PFSK-1 (cell line): ENCODE data around the gene ZNF507.

Experiments used
- FOXP2 ChIP-seq: optimal IDR thresholded peaks from 2 replicates; pipeline ENCODE3; 2011; ENCODE audit warnings: borderline replicate concordance, control low read depth, inconsistent platforms; ENCODE audit not compliant: insufficient read depth; ENCODE audit errors: extremely low read length, extremely low read depth
- POLR2AphosphoS5 ChIP-seq: IDR thresholded peaks from 2 replicates; pipeline ENCODE4 v1.6.1; 2012; ENCODE audit warnings: low read depth, mild to moderate bottlenecking, control low read depth, low read length, moderate library complexity
- REST ChIP-seq, 2 experiments: IDR thresholded peaks; 2 replicates each; pipeline versions ENCODE4 v1.6.1 to v1.8.0; 2011 to 2012; ENCODE audit warnings: low read depth in 2 of 2, low read length in 2 of 2, control low read depth in 1 of 2, inconsistent platforms in 1 of 2, mild to moderate bottlenecking in 1 of 2, moderate library complexity in 1 of 2; ENCODE audit not compliant: insufficient read depth in 1 of 2
- SIN3A ChIP-seq: IDR thresholded peaks from 2 replicates; pipeline ENCODE4 v1.6.1; 2012; ENCODE audit warnings: mild to moderate bottlenecking, low read length, moderate library complexity, borderline replicate concordance; ENCODE audit not compliant: insufficient read depth
- TAF1 ChIP-seq: IDR thresholded peaks from 2 replicates; pipeline ENCODE4 v1.6.1; 2012; ENCODE audit warnings: low read length, control low read depth, borderline replicate concordance; ENCODE audit not compliant: insufficient read depth

The ZNF507 gene

GRCh38 chr19:32404213-32404932, 59.0 kb downstream of the ZNF507 start:
- TF ChIP-seq SIN3A: no peak
- no peak for TF ChIP-seq FOXP2
- no peak for TF ChIP-seq POLR2AphosphoS5
- no peak for TF ChIP-seq TAF1
- no peak for TF ChIP-seq REST (IDR thresholded peaks at IDR 0.05; ENCODE audit: insufficient read depth in 1 of 2, low read depth in 2 of 2, low read length in 2 of 2)

- TF ChIP-seq FOXP2: no peak
- TF ChIP-seq SIN3A: no peak
- no peak for TF ChIP-seq POLR2AphosphoS5
- TF ChIP-seq REST (IDR thresholded peaks at IDR 0.05; ENCODE audit: insufficient read depth in 1 of 2, low read depth in 2 of 2, low read length in 2 of 2): no peak
- no peak for TF ChIP-seq TAF1
Measured at GRCh38 chr19:32404933-32405430, 59.6 kb downstream of the ZNF507 start.

GRCh38 chr19:32405431-32406160, 60.2 kb downstream of the ZNF507 start, which contains the start of gene DPY19L3:
Gene DPY19L3, plus strand, starts transcription at chr19:32405770. Its CDS starts 2,484 bp downstream, at chr19:32408254.
- TF ChIP-seq POLR2AphosphoS5 (peak; percentile 97), TAF1 (peak; percentile 94), REST (IDR thresholded peaks at IDR 0.05; ENCODE audit: insufficient read depth in 1 of 2, low read depth in 2 of 2, low read length in 2 of 2) (peak in 1 of 2 experiments; percentile 16; a peak in 1 of 4 replicates), FOXP2 (peak; percentile 95), SIN3A (0 out of 2 replicates have a peak, but pooled peaks have one; percentile 5)

GRCh38 chr19:32406161-32407003, 61.0 kb downstream of the ZNF507 start:
- TF ChIP-seq TAF1 (no peak), POLR2AphosphoS5 (no peak), FOXP2 (no peak), REST (IDR thresholded peaks at IDR 0.05; ENCODE audit: insufficient read depth in 1 of 2, low read depth in 2 of 2, low read length in 2 of 2) (no peak), SIN3A (no peak)
